Renal cortical epithelial cell (primary cell): Measurements from ENCODE around the gene TAF1C. TPM values are rescaled to one million over a fixed set of nuclear protein-coding genes. Genes with fewer than 3 reads are reported as not detected.

Experiments used
- DNase-seq: peaks from one replicate; pipeline ENCODE4 v3.0.0-alpha.2; 2011; ENCODE audit warnings: low read depth
- total RNA-seq: library from RNA; depleted of rRNA; stranded (reverse); fragments of >200 nt; gene quantifications from 2 replicates; pipeline ENCODE4 v1.2.3, GENCODE V29; 2014

TAF1C gene
- total RNA-seq, 1 donor from 2014 or later, result 24.5 TPM

GRCh38 chr16:84156342-84156784 lies 30.5 kb downstream of the TAF1C start:
- DNase-seq, result peak; percentile 86

GRCh38 chr16:84155771-84156170 lies 31.1 kb downstream of the TAF1C start:
- no peak for DNase-seq

GRCh38 chr16:84155226-84155625 lies 31.6 kb downstream of the TAF1C start:
- no peak for DNase-seq

GRCh38 chr16:84153660-84154214 lies 33.1 kb downstream of the TAF1C start:
- DNase-seq, result no peak

GRCh38 chr16:84150926-84151325 lies 35.9 kb downstream of the TAF1C start:
- no peak for DNase-seq

GRCh38 chr16:84144859-84145639 lies 41.8 kb downstream of the TAF1C start, which contains the start of the genes DNAAF1 and HSDL1:
DNAAF1 (plus strand) TSS chr16:84145308; CDS start chr16:84145441, 133 bp downstream.
HSDL1 (minus strand) TSS chr16:84145177; CDS start chr16:84131321, 13,856 bp downstream.
- DNase-seq, result peak; percentile 46

GRCh38 chr16:84144209-84144858 lies 42.5 kb downstream of the TAF1C start:
- no peak for DNase-seq

GRCh38 chr16:84143784-84144199 lies 43.1 kb downstream of the TAF1C start:
- no peak for DNase-seq

GRCh38 chr16:84143081-84143480 lies 43.8 kb downstream of the TAF1C start:
- no peak for DNase-seq

GRCh38 chr16:84141143-84141670 lies 45.6 kb downstream of the TAF1C start:
- no peak for DNase-seq

- no peak for DNase-seq
Observed at GRCh38 chr16:84139628-84140258, 47.1 kb downstream of the TAF1C start.

- DNase-seq, result peak; percentile 43
Observed at GRCh38 chr16:84138824-84139627, 47.8 kb downstream of the TAF1C start.

GRCh38 chr16:84138500-84138823 lies 48.4 kb downstream of the TAF1C start:
- no peak for DNase-seq

- no peak for DNase-seq
Observed at GRCh38 chr16:84137769-84138357, 49.0 kb downstream of the TAF1C start.

GRCh38 chr16:84137287-84137686 lies 49.6 kb downstream of the TAF1C start:
- no peak for DNase-seq

- DNase-seq, result no peak
Observed at GRCh38 chr16:84136331-84137125, 50.3 kb downstream of the TAF1C start.

GRCh38 chr16:84132527-84133285 lies 54.2 kb downstream of the TAF1C start:
- DNase-seq, result no peak

- DNase-seq, result no peak
Observed at GRCh38 chr16:84131117-84131516, 55.7 kb downstream of the TAF1C start.
